Esophagus squamous epithelium (tissue), 4 donors: ENCODE results near the gene EDAR.

Experiments
- CTCF ChIP-seq, 6 experiments: fragments of 450-650 bp in 4 of 6; fragments of 200-600 bp in 2 of 6; sonication (generic) in 2 of 6; IDR thresholded peaks; one replicate each; pipeline ENCODE4 v1.5.1; 2016 to 2019; ENCODE audit warnings: antibody characterized with exemption in 6 of 6, mild to moderate bottlenecking in 4 of 6, moderate library complexity in 4 of 6
- POLR2A ChIP-seq, 4 donors: fragments of 450-650 bp; IDR thresholded peaks; one replicate each; pipeline ENCODE4 v1.6.1; 2017; ENCODE audit warnings: antibody characterized with exemption in 4 of 4, mild to moderate bottlenecking in 4 of 4, moderate library complexity in 3 of 4

DNA sequence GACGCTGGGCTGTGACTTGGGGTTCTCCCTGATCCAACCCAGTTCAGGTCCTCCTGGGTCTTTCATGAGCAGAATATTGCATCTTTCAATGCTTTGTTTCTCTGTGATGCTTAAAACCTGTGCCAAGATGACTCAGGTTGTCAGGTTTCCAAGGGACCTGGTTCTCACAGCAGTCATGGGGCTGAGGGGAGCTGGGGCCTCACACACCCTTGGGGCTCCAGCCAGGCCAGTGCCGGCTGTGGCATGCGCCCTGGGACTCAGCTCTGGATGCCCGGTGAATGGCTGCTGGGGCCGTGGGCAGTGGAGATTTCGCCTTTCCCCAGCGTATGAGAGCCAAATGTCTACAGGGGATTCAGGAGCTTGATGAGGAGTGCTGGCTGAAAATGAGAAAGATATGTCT lies 29.6 kb downstream of the EDAR start:
- TF ChIP-seq CTCF (IDR thresholded peaks at IDR 0.05), result no peak
- no peak for TF ChIP-seq POLR2A (IDR thresholded peaks at IDR 0.05)
